Activated T-cell treated with anti-CD3 and anti-CD28 coated beads, Interleukin-2, amount 50 U/mL, for 1 hour (primary cell): ENCODE results near the gene SPC24.
"Not testable (repeated sequence)": the region's sequence is repeated elsewhere in the genome, so short reads cannot be mapped to it uniquely, and the experiment has no call there.

Source experiments
- DNase-seq: peaks from one replicate; pipeline ENCODE4 v3.0.0-alpha.2; 2020

Gene SPC24

DNA sequence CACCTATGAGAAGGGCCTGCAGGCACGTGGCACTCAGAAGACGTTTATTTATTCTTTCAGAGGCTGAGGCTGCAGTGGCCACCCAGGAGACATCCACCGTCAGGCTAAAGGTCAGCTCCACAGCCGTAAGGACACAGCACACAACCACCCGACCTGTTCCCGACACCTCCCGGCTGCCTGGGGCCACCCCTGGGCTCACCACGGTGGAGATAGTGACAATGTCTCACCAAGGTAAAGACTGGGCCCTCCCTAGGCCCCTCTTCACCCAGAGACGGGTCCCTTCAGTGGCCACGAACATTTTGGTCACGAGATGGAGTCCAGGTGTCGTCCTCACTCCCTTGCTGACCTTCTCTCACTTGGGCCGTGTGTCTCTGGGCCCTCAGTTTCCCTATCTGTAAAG, 32.5 kb downstream of the SPC24 start:
- no peak for DNase-seq

DNA sequence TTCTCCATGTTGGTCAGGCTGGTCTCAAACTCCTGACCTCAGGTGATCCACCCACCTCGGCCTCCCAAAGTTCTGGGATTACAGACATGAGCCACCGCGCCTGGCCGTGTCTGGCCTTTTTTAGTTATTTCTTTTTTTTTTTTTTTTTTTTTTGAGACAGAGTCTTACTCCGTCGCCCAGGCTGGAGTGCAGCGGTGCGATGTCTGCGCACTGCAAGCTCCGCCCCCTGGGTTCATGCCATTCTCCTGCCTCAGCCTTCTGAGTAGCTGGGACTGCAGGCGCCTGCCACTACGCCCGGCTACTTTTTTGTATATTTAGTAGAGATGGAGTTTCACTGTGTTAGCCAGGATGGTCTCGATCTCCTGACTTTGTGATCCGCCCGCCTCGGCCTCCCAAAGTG, 33.6 kb downstream of the SPC24 start:
- DNase-seq, result not testable (repeated sequence)

DNA sequence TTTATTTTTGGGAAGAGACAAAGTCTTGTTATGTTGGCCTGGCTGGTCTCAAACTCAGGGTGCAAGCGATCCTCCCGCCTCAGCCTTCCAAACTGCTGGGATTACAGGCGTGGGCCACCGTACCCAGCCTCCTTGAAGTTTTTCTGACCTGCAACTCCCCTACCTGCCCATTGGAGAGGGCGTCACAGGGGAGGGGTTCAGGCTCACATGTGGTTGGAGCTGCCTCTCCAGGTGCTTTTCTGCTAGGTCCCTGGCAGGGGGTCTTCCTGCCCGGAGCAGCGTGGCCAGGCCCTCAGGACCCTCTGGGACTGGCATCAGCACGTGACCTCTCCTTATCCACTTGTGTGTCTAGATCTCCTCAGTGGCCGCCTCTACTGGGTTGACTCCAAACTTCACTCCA, 39.1 kb downstream of the SPC24 start:
- DNase-seq, result no peak

- no peak for DNase-seq
Measured at GRCh38 chr19:11115895-11116446, 39.6 kb downstream of the SPC24 start.

DNA sequence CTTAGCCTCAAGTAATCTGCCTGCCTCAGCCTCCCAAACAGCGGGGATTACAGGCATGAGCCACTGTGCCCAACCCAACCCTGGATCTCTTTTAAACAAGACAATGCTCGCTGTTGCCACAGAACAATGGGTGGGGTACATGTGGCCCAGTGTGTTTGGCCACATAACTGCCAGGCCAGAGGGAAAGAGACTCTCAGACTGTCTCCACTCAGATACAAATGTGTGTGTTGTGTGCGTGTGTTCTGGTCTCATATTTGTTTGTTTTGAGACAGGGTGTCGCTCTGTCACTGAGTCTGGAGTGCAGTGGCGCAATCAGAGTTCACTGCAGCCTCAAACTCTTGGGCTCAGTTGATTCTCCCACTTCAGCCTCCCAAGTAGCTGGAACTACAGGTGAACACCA, 40.5 kb downstream of the SPC24 start:
- DNase-seq, result no peak

GRCh38 chr19:11113140-11113708, 42.4 kb downstream of the SPC24 start:
- DNase-seq, result no peak

DNA sequence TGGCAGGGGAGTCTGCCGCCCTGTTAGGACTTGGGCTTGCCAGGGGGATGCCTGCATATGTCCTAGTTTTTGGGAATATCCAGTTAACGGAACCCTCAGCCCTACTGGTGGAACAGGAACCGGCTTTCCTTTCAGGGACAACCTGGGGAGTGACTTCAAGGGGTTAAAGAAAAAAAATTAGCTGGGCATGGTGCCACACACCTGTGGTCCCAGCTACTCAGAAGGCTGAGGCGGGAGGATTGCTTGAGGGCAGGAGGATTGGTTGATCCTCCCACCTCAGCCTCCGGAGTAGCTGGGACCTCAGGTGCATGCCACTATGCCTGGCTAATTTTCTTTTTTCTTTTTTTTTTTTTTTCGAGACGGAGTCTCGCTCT, 43.8 kb downstream of the SPC24 start:
- no peak for DNase-seq

DNA sequence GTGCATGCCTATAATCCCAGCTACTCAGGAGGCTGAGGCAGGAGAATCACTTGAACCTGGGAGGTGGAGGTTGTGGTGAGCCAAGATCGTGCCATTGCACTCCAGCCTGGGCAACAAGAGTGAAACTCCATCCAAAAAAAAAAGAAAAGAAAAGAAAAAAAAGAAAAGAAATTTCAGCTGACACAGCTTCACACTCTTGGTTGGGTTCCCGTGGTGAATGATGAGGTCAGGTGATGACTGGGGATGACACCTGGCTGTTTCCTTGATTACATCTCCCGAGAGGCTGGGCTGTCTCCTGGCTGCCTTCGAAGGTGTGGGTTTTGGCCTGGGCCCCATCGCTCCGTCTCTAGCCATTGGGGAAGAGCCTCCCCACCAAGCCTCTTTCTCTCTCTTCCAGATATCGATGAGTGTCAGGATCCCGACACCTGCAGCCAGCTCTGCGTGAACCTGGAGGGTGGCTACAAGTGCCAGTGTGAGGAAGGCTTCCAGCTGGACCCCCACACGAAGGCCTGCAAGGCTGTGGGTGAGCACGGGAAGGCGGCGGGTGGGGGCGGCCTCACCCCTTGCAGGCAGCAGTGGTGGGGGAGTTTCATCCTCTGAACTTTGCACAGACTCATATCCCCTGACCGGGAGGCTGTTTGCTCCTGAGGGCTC, 44.3 kb downstream of the SPC24 start:
- DNase-seq, result no peak

DNA sequence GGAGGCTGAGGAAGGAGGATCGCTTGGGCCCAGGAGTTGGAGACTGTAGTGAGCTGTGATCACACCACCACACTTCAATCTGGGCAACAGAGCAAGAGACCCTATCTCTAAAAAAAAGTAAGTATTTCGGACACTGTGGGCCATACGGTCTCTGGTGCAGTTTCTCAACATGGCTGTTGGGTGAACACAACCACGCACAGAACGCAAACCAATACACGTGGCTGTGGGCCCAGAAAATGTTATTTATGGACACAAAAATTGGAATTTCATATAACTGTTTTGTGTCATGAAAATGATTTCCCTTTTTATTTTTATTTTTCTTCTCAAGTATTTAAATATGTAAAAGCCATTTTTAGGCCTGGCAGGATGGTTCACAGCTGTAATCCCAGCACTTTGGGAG, 46.8 kb downstream of the SPC24 start:
- no peak for DNase-seq

DNA sequence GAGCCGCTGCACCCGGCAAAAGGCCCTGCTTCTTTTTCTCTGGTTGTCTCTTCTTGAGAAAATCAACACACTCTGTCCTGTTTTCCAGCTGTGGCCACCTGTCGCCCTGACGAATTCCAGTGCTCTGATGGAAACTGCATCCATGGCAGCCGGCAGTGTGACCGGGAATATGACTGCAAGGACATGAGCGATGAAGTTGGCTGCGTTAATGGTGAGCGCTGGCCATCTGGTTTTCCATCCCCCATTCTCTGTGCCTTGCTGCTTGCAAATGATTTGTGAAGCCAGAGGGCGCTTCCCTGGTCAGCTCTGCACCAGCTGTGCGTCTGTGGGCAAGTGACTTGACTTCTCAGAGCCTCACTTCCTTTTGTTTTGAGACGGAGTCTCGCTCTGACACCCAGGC, 49.1 kb downstream of the SPC24 start:
- no peak for DNase-seq

DNA sequence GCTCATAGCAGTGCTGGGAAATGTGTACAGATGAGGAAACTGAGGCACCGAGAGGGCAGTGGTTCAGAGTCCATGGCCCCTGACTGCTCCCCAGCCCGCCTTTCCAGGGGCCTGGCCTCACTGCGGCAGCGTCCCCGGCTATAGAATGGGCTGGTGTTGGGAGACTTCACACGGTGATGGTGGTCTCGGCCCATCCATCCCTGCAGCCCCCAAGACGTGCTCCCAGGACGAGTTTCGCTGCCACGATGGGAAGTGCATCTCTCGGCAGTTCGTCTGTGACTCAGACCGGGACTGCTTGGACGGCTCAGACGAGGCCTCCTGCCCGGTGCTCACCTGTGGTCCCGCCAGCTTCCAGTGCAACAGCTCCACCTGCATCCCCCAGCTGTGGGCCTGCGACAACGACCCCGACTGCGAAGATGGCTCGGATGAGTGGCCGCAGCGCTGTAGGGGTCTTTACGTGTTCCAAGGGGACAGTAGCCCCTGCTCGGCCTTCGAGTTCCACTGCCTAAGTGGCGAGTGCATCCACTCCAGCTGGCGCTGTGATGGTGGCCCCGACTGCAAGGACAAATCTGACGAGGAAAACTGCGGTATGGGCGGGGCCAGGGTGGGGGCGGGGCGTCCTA, 50.5 kb downstream of the SPC24 start:
- DNase-seq, result no peak

DNA sequence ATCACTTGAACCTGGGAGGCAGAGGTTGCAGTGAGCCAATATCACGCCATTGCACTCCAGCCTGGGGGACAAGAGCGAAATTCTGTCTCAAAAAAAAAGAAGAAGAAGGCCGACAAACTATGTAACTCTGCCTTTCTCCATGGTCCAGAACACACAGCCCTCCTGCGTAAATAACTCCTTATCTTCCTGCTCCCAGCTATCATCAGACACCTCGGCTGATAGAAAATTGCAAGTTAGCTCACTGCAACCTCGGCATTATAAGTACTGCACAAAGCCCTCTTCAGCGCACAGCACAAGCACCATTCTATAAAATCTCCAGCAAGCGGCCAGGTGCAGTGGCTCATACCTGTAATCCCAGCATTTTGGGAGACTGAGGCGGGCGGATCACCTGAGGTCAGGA, 51.9 kb downstream of the SPC24 start:
- DNase-seq, result not testable (repeated sequence)

- DNase-seq, result no peak
Measured at GRCh38 chr19:11102944-11103343, 52.6 kb downstream of the SPC24 start.

DNA sequence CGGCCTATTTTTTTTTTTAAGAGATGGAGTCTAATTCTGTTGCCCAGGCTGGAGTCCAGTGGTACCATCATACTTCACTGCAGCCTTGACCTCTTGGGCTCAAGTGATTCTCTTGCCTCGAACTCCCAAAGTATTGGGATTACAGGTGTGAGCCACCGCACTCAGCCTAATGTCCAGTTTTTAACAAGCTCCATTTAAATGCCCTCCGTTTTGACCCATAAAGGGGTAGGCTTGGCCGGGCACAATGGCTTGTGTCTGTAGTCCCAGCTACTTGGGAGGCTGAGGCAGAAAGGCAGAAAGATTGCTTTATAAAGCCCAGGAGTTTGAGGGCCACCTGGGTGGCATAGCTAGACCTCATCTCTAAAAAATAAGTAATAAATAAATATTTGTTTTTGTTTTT, 54.5 kb downstream of the SPC24 start:
- no peak for DNase-seq

DNA sequence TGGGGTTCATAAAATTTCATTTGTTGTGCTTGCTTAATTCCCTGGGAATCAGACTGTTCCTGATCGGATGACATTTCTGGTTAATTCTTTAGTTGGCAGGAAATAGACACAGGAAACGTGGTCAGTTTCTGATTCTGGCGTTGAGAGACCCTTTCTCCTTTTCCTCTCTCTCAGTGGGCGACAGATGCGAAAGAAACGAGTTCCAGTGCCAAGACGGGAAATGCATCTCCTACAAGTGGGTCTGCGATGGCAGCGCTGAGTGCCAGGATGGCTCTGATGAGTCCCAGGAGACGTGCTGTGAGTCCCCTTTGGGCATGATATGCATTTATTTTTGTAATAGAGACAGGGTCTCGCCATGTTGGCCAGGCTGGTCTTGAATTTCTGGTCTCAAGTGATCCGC, 55.5 kb downstream of the SPC24 start:
- DNase-seq, result no peak

DNA sequence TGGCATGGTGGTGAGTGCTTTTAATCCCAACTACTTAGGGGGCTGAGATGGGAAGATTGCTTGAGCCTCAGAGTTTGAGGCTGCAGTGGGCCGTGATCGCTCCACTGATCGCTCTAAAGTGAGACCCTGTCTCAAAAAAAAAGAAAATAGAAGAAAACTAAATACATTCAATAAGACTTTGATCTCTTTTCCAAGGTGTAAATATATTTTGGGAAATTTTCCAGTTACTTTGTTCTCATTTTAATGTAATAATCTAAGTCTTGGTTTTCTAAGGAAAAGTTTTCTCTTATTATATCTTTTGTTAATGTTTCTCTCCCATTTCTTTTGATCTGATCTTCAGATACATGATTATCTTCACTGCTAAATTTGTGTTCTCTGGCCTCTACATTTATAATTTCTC, 56.7 kb downstream of the SPC24 start:
- DNase-seq, result no peak

DNA sequence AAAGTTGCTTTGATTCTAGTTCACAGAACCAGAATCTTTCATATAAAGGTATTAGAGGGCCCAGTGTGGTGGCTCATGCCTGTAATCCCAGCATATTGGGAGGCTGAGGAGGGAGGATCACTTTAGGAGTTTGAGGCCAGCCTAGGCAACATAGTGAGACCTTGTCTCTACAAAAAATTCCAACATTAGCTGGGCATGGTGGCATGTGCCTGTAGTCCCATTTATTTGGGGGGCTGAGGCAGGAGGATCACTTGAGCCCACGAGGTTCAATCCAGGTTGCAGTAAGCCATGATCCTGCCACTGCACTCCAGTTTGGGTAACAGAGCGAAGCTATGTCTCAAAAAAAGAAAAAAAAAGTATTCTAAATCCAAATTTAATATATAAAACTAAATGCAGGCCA, 57.3 kb downstream of the SPC24 start:
- DNase-seq, result no peak

- DNase-seq, result not testable (repeated sequence)
Measured at GRCh38 chr19:11097367-11097766, 58.2 kb downstream of the SPC24 start.

DNA sequence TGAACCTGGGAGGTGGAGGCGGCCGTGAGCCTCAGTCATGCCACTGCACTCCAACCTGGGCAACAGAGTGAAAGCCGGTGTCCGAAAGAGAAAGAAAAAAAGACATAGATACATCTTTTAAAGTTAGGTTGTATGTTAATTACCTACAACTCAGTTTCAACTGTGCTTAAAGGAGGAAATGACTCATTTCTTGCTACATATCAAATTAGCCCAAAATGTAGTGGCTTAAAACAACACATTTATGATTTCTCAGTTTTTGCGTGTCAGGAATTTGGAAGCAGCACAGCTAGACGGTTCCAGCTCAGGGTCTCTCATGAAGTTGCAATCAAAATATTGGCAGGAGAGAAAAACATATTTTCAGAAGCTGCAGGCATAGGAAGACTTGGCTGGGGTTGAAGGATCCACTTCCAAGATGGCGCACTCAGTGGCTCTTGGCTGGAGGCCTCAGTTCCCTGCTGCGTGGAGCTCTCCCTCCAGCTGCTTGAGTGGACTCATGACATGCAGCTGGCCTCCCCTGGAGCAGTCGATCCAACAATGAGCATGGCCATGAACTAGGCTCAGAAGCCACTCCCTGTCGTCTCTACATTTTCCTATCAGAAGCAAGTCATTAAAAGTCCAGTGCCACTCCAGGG, 59.3 kb downstream of the SPC24 start:
- DNase-seq, result peak; percentile 52
